GM18511 (cell line): ENCODE results near the gene NTN5.
"Not testable (repeated sequence)": the region's sequence is repeated elsewhere in the genome, so short reads cannot be mapped to it uniquely, and the experiment has no call there.

ENCODE experiments used
- ATAC-seq: cut with Tn5 transposase; IDR thresholded peaks from one replicate; pipeline ENCODE4 v1.9.1; 2021; ENCODE audit warnings: mild to moderate bottlenecking, moderate library complexity; ENCODE audit not compliant: unreplicated experiment

Gene NTN5

DNA sequence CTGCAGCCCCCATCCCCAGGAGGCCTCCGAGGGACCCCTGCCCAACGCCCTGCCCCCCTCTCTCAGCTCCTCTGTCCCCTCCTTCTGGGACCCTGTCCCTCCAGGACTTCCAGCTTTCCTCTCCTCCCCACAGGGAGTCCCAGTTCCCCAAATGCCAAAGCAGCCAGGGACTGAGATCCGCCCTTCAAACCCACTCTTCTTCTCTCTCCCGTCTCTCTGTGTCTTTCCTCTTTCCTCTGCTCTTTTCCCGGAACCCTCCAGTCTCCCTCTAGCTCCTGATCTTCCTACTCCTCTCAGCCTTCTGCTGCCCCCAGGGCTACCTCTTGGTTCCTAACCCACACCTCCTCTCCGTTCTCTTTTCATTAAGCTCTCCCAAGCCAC is 27.2 kb downstream of the NTN5 start:
- ATAC-seq, result no peak

- peak; percentile 47 for ATAC-seq
Observed at GRCh38 chr19:48644839-48645619, 27.8 kb downstream of the NTN5 start.

DNA sequence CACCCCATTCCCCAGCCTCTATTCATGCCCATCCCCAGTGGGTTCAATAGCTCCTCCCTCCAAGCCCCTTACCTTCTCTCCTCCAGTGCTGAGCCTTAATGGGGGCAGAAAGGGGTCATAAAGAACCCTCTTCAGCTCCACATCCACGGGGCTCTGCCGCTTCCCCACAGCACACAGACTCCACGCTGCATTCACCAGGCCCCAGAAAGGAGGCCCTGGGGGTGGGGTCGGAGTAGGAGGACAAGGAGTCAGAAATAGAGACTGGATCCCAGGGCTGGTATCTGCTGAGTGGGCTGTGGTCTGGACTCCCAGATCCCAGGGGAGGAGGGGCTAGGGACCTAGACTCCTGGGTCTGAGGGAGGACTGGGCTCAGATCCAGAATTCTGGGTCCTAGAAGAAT is 28.5 kb downstream of the NTN5 start:
- no peak for ATAC-seq

- ATAC-seq, result no peak
Observed at GRCh38 chr19:48642862-48643261, 30.0 kb downstream of the NTN5 start.

GRCh38 chr19:48641850-48642249 is 31.0 kb downstream of the NTN5 start:
- ATAC-seq, result no peak

DNA sequence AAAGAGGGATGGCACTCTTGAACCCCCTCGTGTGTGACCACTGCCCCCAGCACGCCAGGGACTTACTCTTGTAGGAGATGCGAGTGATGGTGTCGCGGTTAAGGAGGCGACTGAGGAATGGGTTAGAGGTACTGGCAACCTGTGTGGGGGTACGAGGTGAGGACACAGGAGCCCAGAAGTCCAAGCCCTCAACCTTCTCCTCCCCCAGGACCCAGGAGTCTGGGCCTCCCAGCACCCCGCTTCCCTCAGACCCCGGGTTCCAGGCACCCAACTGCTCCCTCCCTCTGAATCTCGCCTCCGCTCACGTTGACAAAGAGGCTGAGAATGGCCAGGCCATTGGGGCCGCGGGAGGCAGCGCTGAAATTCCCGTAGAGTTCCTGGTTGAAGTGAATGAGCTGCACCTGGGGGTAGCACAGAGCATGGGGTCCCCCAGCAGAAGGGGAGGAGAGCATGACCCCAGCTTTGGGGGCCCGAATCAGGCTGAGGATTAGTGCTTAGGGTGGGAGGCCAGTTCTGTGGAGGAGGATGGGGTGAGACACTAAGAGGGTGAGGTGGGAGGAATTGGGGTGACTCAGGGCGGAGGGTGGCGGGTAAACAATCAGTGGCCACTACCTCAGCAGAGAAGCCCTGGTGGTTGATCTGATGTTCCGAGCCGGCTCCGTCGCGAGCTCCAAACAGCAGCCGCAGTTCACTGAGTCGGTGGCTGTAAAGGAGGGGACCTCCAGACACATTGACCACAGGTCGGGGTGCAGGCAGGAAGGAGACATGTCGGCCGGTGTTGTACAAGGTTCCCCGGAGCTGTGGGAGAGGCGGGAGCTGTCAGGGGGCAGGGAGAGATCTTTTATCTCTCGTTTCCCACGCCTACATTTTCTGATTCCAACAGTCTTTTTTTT is 33.1 kb downstream of the NTN5 start:
- no peak for ATAC-seq

DNA sequence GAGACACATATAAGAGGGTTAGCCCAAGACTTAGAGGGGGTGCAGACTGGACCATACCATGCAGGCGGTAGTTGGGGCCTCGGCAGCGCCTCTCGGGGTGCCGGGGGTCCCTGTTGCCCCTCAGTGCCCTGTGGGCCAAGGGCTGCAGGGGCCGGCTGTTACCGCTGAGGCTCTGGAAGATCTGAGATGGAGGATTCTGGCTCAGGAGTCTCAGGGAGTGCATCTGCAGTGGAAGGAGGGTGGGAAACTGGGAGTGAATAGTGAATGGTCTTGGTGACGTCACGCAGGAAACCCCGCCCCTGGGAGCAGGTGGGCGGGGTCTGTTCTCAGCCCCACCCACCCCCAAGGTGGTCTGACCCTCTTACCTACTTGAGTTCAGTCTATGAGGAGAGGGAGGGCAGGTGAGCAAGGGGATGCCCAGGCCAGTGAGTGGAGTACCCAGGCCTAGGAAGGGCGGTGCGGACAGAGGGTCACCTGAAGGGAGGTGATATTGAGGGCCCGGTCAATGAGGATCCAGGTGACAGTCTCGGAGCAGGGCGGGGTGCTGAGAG is 33.9 kb downstream of the NTN5 start:
- ATAC-seq, result no peak

DNA sequence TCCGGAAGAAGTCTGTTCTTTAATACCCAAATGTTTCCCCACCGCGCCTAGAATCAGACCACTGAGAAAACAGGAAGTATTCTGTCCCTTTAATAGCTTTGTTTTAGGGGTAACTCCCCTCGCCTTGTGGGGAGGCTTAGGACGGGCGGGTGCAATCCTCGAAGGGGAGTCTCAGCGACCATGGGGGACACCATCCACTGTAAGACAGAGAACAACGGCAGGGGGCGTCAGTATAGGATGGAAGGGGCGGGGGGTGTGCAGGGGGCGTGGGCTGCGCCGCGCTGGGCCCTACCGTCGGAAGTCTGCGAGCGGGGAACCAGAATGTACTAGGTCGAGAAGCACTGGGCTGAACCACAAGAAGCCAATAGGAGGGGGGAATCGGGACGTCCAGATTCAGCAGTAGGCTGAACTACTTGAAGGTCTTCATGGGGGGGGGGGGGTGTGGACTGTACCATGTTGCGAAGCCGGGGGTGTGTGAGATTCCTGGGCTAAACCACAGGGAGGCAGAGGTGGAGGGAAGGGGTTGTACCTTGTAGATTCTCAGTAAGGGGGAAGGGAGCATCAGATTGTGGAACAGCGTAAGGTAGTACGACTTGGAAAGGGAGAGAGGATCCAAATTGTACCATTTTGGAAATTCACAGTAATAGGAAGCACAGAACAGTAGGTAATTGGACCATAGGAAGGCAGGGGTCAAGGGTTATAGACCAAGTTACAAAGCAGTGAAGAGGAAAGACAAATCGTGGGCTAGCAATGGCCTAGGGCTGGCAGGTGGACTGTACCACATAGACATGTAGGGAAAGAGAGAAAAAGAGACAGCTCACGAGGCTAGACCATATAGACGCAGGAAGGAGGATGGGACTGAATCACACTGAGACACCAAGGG is 34.6 kb downstream of the NTN5 start:
- ATAC-seq, result peak; percentile 19

DNA sequence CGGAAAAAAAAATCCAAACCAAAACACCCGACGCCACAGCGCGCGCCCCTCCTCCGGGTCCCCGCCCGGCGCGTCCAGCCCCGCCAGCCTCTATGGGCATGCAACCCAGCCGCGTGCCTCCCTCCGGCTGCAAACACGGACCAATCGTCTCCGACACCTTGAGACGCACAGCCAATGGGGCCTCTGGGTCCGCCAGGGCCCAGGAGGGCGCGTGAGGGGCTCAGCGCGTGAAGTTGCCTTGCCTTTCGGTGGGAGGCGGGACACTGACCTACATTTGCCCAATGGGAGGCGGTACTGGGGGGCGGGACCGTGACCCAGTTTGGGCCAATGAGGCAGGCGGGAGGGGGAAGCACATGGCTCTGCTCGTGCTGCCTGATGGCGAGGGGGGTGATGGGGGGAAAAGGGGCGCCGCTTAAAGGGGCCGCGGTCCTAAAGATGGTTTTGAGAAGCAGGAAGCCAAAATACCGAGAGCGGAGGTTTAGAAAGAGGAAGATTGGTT is 35.3 kb downstream of the NTN5 start:
- ATAC-seq, result peak; percentile 80

DNA sequence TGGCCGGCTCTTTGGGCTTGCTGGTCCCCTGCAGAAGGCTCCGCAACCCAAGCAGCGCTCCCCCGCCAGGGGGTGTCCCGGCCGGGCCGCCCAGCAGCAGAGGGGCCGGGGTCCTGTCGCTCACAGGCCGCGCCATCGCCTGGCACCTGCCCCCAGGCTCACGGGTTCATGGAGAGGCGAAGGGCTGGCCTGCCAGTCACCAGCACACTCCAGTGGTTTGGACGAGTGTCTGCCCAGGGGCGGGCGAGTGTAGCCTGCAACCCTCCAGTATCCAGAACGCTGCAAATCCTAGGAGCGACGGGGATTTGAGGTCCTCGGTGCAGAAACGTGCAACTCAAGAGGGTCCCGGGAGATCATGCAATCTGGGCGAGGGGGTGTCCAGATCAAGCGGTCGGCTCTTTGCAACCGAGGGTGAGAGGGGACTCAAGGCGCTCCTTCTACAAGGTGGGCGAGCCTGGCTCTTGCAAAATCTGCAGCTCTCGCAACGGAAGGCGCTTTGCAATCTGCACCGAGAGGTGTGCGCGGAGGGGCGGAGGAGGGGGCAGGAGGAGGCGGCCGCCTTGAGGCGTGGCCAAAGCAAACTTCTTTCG is 35.9 kb downstream of the NTN5 start, which contains the start of gene DBP:
Gene DBP (minus strand): TSS at position 521 of the 590 bp plus-strand sequence. CDS start 385 bp downstream, at position 136.
- peak; percentile 1 for ATAC-seq

DNA sequence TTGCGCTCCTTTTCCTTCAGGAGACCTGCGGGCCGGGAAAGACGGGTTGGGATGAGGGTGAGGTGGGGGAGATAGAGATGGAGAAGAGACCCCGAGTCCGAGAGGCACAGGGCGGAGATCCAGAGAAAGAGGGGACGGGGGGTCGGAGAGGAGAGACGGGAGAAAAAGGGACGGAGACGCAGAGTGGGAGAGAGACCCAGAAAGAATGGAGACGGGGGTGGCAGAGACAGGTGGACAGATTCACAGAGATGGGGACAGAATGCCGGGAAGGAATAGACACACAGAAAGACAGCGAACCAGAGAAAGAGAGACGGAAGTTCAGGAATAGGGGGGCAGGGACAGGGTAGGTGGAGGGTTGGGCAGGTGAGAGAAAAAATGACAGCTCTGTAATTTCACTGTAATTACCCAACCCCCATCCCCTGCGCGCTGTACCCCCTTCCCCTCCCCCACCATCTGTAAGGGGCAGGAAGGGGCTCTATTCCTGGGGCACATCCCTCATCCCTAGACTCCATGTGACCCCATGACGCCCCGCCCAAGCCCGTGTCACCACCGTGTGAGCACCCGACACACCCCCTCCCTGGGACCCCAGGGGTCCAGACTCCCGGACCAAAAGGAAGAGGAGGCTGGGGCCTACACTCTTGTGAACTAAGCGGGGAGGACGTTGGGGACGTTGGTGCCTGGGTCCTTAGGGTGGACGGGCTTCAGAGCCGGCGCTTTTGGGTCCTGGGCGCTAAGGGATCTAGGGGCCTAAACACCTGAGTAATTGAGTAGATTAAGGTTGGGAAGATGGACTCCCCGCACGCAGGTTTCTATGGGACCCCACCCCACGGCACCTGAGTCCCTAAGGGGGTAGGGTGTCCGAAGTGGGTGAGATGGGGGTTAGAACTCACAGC is 36.6 kb downstream of the NTN5 start:
- ATAC-seq, result no peak

- no peak for ATAC-seq
Observed at GRCh38 chr19:48635263-48635965, 37.4 kb downstream of the NTN5 start.

DNA sequence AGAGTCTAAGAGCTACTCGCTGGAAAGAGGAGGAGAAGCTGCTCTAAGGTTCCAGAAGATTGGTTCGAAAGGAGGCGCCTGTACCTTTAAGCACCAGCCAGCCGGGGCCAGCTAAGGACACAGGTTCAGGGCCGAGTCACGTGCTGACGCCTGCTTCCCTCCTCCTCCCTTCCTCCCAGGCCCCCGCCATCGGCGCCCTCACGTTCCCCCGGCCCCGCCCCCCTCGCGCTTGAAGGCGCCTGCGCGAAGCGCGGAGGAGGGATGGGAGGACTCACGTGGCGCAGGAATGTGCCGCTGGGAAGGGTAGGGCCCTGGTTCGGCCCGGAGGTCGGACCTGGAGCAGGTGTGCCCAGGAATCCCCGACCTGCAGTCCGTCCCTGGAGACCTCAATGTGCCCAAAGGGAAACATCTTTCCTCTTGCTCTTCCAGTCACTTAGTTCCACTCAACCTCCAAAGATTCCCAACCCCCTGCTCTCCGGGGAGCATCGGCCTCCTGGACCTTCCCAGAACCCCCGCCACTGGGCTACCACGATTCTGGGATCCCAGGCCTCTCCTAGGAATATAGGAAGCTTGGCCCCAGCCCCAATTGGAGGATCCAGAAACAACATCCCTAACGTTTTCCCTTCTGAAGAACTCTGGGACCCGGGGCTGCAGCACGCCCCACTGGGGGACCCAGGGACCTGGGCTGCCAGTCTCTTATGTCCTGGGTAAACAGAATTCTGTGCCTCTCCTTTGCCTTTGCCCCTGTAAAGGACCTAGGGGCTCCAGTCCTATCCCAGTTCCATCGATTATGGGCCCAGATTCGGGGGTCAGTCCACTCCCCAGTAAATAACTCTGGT is 38.2 kb downstream of the NTN5 start:
- no peak for ATAC-seq

GRCh38 chr19:48634036-48634342 is 38.8 kb downstream of the NTN5 start:
- ATAC-seq, result no peak

GRCh38 chr19:48633148-48634035 is 39.4 kb downstream of the NTN5 start:
- no peak for ATAC-seq

GRCh38 chr19:48632692-48633147 is 40.1 kb downstream of the NTN5 start:
- no peak for ATAC-seq

DNA sequence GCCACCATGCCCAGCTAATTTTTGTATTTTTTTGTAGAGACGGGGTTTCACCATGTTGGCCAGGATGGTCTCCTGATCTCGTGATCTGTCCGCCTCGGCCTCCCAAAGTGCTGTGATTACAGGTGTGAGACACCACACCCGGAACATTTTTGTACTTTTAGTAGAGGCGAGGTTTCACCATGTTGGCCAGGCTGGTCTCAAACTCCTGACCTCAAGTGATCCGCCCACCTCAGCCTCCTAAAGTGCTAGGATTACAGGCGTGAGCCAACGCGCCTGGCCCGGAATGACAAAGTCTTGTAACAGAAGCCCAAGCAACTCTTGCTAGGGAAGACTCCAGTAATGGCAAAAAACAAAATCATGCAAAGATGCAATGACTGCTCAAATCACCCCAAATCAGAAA is 40.5 kb downstream of the NTN5 start:
- ATAC-seq, result not testable (repeated sequence)
